G401 (cell line): ENCODE results near the gene C5. TPM values are rescaled to one million over a fixed set of nuclear protein-coding genes. Genes with fewer than 3 reads are reported as not detected.

Source experiments
- DNase-seq: peaks from one replicate; pipeline ENCODE4 v3.0.0-alpha.2; 2015; ENCODE audit warnings: low spot score
- in situ Hi-C: cut with HindIII; loops from 2 replicates; pipeline ENCODE4 v1.10.0; 2016; ENCODE audit warnings: low sequenced_read_pairs, mixed read lengths
- total RNA-seq: library from RNA; depleted of rRNA; stranded (reverse); fragments of >200 nt; shearing (Covaris generic); gene quantifications from 2 replicates; pipeline ENCODE4 v1.2.3, GENCODE V29; 2014

C5 gene
- total RNA-seq, 1 experiment from 2014 or later, result 20.7 TPM

DNA sequence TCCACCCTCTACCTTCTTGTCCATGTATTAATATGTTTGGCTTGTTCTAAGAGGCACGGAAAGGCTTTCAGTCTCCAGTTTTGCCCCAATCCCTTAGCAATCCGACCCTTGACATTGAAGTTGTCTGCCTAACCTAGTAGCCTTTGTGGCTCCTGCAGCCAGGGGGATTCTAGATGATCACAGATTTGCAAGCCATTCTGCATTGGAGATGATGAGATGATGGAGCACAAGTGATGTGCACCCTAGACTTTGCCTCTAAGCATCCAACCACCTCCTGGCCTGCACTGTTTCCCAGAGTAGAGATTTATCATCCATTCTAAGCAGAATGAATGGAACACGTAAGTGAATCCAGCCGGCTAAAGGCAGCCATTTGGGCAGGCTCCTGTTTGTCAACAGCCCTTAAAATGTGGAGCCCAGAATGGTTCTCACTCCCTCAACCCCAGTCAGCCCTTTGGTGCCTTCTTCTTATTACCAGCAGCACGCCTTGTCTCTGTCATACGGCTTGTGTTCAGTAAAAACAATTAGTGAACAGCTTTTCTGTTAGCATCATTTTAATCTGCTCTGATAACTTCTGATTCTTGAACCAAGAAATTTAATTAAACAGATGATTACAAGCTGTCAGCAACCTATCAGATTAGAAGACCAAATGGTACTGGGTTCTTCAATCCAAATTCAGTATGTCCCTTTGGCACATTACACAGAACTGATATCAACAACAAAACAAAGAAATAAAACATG lies 117.8 kb downstream of the C5 start:
- DNase-seq, result peak; percentile 45
- in situ Hi-C loops, result no loop called here

DNA sequence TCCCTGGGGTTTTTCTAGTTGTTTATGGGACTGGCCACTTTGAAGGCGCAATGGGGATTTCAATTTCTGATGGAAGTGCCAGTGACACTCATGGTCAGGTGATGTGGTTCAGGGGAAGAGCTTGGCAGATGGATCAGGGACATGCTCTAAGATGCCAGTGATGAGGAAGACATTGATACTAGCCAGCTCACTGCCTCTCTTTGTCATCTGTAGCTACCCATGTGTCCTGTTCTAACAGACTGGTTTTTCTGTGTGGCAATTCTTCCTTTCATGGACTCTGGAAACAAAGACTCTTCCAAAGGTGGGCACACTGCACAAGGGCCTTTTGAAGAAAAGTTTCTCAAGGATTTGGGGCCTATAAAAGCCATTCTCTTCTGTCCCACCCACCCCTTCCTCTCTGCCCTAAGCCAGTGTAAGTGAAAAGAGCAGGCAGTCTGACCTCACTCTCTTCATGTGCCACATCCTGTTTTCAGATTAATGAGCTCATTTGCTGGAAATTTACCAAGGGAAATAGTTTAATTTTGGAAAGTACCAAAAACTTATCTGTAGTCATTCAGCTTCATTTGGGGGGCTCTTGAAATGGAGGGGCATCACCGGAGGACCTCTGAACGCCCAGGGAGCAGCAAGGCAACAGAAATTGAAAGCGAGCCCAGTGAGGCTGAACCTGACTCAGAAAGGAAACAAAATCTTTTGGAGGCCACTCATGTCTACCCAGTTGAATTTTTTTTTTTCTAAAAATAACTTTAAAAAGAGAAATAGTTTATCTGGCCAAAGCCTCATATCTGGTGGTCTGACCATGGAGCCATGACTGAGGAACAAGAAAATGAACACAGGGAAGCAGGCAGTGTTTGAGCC lies 118.6 kb downstream of the C5 start:
- in situ Hi-C loops, result no loop called here

DNA sequence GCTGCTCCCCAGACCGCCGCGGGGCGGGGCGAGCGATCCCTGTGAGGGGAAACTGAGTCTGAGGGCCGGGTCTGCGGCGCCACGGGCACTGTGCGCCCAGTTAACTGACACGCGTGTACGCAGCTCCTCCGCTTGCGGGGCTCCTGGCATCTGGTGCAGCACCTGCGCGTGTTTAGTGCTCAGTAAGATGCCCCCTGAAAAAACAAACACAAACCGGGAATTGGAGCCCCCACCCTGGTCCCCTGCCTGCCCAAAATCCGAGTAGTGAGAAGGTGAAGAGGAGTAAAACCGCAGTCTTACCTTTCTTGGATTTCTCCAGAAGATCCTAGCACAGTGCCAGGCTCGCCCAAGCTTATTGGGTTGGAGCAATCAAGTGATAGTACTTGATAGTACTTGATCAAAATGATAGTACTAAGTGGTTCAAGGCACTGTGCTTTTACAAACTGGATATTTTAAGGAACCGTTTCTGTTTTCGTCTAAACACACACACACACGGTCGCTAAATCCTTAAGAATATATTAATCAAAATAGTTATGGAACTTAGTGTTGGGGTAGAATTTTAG lies 120.8 kb downstream of the C5 start:
- in situ Hi-C loops, result no loop called here

More for the DNA sequence above, 118.6 kb downstream of the C5 start:
- DNase-seq, result no peak

DNA sequence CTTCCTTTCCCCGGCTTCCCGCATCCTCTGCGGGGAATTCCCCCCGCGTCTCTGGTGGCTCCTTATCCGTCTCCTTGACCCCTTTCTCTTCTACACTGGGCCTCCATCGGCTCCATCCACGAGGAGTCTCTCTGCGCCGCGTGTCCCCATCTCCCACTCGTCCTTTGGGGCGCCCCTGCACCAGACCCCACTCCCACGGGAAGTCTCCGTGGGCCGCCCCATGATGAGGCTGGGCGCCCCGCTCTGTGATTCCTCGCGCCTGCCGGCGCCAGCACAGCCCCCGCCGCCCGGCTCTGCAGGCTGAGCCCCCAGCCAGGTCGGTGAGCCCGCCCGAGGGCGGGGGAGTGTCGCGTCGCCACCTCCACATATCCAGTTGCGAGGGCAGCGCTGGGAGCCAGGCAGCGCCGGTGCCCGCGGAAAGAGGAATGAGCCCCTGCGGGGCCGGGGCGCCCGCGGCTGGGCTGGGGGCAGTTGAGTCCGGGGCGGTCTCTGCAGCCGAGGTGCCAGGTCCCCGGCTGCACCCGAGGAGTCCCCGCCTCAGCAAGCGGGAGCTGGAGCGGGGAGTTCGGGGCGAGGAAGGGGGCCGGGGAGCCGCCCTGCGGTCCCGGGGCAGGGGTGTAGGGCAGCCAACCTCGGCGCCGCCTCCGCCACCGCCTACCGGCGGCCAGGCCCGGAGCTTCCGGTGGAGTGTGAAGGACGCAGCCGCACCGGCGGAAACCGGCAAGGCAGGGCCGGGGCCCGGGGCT lies 121.4 kb downstream of the C5 start:
- in situ Hi-C loops, result no loop called here
- peak; percentile 63 for DNase-seq

More for the DNA sequence above, 120.8 kb downstream of the C5 start:
- DNase-seq, result peak; percentile 35

DNA sequence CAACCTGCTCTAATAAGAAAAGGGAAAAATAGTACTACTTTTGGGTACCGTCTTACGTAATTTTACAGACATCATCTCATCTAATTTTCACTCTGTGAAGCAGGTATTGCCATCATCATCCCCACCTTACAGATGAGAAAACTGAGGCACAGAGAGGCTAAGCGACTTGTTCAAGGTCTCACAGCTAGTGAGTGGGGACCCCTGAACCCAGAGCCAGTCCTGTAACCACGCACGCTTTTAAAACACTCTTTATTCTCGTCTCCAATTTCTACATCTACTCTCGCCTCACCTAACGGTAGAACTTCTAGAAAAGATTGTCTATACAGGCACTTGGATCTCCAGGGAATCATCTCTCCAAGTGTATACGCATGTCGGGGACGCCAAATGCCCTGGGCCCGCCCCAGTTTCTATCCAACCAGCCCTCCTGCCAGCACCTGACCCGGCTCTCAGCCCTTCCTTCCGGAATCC lies 122.0 kb downstream of the C5 start:
- peak; percentile 36 for DNase-seq
- in situ Hi-C loops, result no loop called here

DNA sequence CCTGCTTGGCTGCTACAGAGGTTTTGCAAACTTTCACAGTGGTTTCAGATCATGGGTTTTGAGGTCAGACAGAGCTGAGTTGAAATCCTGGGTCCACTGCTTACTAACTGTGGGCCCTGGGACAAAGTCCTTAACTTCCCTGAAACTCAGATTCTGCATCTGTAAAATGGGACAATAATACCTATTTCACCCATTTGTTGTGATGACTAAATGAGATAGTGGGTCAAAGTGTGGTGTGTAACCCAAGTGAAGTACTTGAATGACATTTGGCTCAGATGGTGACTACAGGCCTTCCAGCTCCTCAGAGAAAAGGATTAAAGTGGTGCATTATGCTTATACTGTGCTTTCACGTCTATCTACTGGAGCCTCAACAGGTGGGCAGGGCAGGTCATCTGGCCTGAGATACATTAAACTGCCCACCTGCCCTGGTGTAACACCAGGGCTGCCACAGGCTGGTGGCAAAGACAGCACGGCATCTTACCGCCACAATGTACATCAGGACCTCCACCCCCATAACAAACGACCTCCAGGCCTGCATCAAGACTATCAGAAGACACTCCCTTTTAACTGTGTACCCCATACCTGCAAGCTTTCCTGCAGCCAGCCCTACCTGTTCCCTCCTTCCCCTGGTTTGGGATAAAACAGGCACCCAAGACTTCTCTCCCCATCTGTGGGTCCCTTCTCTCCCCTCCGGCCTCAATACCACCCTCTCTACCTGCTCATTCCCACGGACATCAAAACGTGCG lies 122.6 kb downstream of the C5 start:
- DNase-seq, result no peak
- in situ Hi-C loops, result no loop called here

DNA sequence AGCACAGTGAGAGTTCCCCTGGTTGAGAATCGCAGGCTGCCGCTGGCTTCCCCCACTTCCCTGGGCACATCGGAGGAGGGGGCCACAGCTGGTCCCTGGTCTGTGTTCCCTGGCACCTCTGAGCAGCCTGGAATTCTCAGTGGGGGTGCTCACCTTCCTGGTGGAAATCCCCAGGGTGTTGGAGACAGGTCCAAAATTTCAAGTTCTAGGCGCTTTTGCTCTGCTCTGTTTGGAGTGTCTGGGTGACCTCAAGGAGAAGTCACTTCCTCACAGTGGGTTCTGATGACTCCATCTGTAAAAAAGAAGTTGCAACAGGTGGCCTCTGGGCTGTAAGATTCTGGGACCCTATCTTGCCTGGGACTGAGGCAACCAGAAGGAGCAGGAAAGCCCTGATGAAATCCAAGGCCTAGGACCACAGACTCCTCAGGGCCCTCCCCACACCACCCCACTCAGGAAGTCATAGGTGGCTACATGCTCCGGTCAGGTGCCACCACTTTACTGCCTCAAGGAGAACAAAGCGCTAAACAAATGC lies 123.6 kb downstream of the C5 start, which contains the start of gene TRAF1:
Gene TRAF1, minus strand, starts transcription at position 400 of the 532 bp plus-strand sequence. CDS start 721 bp downstream, outside the sequence.
- in situ Hi-C loops, result no loop called here
- no peak for DNase-seq

DNA sequence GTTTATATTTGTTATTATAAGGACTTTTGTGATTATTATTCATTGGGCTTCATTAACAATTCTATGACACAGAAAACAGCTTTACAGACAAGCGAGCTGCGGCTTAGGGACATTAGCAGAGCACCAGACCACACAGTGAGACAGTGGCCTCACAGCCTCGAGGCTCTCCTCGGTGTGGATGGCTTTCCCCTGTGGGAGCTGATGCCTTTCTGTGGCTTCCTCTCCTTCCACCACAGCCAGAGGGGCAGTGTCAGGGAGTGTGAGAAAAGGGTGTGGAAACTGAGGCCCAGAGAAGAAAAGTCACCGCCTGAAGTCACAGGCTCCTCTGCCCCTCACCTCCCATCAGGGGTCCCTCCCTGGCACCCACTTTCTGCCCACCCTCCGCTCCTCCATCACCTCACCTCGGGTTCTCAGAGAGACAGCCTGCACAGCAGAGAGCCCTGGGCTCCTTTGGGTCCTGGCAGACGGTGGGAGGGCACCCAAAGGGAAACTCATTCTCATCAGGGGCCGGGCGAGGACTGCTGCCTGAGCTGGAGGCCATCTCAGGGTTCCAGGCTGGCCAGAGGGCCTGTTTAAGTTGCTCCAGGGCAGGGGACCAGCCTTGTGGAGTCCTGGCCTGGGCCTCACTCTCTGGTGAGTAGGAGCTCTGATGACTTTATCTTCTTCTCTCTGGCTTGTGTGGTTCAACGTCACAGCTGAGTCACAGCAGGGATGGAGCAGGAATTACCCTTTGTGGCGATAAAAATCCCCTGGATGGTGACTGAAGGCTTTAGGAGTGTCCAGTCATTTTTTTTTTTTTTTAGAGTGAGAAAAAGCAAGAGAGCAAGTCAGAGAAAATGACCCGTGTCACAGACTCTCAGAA lies 124.3 kb downstream of the C5 start:
- in situ Hi-C loops, result no loop called here

DNA sequence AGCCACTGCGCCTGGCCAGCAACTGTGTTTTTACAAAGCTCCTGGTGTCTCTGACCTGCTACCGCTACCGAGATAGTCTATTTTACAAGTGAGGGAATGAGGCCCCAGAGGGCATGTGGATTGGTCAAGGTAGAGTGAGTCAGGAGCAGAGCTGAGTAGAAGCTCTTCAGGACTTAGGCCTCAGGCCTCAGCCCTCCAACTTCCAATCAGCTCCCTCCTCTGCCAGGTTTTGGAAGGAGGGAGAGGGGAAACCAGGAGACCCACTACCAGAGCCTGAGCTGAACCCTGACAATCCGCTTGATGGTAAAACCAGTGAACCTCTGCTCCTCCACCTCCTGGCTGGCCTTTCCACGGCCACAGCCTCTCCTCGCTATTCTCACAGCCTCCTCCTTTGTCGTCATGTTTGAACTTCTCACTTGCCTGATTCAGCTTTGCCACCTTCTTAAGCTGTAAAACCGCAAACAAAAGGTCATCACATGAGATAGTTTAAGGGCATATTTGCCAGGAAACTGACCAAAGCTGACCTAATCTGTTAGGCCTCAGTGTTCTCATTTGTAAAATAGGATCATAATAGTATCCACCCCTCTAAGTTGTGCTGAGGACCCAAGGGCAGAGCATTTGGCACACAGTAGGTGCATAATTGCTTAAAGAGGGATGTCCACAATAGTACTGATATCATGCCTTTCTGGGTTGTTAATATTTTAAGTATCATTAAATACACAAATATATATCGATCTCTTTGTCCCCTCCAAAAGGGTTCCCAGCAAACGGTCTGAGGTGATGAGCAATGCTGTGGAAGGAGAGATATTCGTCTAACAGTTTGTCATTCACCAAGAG lies 125.2 kb downstream of the C5 start:
- in situ Hi-C loops, result no loop called here
- DNase-seq, result no peak

More for the DNA sequence above, 124.3 kb downstream of the C5 start:
- DNase-seq, result no peak

DNA sequence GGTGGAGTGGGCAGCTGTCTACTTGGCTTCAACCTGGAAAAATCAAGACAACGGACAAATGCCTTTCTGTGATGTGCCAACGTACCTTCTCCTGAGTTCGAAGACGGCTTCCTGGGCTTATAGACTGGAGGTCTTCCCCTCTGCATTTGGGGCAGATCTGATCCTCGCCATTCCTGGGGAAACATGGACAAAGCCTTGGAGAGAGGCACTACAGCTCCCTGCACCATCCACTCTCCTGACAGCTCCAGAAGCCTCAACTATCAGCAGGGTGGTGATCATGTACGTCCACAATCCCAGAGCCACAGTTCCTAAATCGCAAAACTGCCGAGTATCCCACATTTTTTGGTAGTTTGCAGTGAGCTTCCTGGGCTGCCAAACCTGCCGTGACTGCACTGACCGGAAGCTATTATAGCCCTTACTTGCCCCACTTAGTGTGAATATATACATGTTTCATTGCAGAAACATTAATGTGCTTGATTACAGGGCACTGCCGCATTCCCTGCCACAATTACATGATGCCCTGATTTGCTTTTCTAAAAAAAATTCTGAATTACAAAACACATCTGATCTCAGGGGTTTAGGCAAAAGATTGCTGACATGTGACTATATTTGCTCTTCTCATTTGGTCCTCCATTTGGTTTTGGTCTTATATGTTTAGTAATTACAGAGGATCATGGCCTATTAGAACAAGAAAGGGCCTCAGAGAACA lies 126.3 kb downstream of the C5 start:
- in situ Hi-C loops, result no loop called here

DNA sequence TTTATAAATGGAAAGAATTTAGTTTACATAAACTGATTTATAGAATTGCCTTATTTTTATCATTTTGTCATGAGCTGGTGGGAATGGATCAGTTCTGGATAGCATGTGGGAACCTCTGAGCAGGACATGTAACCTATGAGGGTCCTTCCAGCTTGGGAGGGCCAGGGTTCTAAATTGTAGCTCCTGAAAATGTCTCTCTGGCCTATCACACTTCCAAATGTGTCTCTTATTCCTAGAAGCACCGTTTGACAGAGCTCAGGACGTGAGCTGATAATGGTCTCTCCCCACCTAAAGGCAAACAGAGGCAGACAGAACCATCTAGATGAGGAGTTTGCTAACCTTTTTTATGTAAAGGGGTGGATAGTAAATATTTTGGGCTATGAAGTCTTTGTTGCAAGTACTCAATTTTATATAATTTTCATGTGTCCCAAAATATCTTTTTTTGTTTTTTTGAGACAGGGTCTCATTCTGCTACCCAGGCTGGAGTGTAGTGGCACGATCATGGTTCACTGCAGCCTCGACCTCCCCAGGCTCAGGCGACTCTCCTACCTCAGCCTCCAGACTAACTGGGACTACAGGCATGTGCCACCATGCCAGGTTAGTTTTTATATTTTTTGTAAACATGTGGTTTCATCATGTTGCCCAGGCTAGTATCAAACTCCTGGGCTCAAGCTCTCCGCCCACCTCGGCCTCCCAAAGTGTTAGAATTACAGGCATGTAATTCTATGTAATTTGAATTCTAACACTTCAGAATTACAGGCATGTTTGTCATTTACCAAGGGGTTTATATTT lies 127.5 kb downstream of the C5 start:
- no peak for DNase-seq
- in situ Hi-C loops, result no loop called here

More for the DNA sequence above, 126.3 kb downstream of the C5 start:
- DNase-seq, result no peak

DNA sequence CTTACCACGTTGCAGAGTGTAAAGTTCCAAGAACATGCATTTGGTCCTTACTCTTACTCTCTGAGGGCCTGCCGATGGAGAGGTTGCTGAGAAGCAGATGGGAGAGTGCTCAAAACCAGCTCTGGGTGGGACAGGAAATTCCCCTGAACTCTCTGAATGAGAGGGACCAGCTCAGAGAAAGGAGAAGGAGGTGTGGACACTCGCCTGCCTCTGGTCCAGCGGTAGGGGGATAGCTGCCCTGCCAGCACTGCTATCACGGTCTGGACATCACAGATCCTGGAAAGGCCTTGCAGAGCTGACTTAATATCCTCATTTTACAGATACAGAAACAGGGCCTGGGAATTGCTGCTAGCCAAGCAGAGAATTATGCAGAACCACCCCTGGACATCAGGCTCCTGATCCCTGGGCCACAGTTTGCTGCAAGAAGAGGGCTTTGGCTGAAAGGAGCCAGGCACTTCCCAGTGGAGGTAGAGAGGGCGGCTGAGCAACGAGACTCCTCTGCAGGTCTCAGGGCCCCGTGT lies 128.4 kb downstream of the C5 start:
- in situ Hi-C loops, result no loop called here
- DNase-seq, result no peak

DNA sequence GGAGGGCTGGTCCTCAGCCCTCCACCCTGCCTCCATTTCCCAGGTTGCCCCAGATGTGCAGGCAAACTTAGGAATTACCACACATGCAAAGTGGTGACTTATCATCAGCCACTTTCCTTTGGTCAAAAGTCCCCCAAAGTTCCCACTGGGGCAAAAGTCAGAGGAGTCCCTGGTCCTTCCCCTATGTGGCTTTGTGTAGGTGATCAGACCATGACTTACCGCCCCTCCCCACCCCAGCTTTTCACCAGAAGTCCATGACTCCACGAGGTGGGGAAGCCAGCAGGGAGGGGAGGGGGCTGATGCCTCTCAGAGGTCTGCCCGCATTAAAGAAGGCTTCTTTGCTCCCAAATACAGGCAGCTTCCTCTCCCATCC lies 129.3 kb downstream of the C5 start:
- DNase-seq, result no peak
- in situ Hi-C loops, result no loop called here

DNA sequence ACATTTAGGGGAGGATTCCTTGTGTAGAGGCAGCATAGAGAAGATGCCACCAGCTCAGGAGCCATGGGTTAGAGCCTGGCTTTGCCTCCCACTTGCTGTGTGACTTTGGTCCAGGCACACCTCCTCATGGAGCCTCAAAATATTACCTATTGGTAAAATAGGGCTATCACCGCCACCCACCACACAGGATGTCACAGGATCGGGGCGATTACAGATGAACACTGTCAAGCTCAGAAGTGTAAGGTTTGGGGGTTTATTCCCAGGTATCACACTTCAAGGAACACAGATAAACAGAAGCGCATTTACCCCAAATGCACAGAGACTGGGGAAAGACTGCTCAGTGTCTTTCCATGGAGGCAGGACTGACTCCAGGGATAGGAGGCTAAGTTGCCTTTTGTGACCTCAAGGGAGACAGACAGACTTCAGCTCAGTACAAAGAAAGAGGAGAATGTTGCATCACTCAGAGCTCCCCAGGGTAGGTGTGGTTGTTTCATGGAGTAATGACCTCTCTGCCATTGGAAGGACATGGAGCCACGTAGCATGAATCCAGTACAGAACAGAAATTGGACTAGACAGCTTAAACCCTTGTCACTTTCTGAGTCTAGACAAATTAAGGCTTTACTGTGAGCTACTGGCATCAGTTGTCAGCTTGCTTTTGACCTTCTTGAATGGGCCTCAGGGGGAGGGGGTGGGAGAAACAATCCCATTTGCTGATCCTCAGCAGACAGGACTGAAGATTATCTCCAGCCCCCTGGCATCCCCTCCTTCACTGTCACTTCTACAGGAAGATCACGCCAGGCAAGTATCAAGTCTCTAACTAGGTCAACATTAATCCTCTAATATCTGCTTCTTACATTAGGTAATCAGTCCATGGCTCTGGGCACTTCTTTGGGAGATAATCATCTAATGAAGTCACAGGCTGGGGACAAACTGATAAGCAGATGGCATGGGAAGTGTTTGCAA lies 130.0 kb downstream of the C5 start:
- DNase-seq, result no peak
- in situ Hi-C loops, result no loop called here
